GM19452 (cell line): ENCODE data around the gene ATCAY.
"Not testable (repeated sequence)": the region's sequence is repeated elsewhere in the genome, so short reads cannot be mapped to it uniquely, and the experiment has no call there.

ENCODE experiments used
- ATAC-seq: cut with Tn5 transposase; IDR thresholded peaks from one replicate; pipeline ENCODE4 v1.9.1; 2021; ENCODE audit not compliant: unreplicated experiment

Gene ATCAY

DNA sequence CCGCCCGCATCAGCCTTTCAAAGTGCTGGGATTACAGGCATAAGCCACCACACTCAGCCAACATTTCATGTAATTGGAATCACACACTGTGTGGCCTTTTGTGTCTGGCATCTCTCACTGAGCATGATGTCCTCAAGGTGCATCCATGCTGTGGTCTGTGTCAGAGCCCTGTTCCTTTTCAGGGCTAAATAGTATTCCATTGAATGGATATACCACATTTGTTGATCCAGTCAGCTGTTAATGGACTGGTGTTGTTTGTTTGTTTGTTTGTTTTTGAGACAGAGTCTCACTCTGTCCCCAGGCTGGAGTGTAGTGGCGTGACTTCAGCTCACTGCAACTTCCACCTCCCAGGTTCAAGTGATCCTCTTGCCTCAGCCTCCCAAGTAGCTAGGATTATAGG, 17.9 kb downstream of the ATCAY start:
- ATAC-seq = no peak

DNA sequence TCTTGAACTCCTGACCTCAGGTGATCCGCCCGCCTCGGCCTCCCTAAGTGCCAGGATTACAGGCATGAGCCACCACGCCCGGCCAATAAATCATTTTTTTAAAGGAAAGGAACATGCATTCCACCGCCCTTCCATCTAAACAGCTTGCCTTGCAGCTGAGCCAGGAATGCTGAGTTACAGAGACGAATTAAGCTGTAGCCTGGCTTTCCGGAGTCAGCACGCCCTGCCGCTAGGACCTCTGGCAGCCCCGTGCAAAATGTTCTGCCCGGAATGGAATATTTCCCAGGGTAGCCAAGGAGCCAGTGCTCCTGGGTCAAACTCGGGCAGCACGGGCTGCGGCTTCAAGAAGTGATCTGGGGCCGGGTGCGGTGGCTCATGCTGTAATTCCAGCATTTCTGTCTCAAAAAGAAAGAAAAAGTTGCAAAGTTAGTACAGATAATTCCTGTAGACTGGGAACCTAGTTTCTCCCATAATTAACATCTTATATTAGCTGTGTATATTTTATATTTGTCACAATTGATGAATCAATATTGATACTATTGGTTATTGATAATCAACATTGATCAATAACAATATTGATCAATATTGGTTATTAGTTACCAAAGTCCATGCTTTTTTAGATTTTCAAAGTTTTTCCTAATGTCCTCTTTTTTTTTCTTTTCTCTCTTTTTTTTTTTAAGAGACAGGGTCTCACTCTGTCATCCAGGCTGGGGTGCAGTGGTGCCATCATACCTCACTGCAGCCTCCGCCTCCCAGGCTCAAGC, 19.2 kb downstream of the ATCAY start:
- no peak for ATAC-seq

DNA sequence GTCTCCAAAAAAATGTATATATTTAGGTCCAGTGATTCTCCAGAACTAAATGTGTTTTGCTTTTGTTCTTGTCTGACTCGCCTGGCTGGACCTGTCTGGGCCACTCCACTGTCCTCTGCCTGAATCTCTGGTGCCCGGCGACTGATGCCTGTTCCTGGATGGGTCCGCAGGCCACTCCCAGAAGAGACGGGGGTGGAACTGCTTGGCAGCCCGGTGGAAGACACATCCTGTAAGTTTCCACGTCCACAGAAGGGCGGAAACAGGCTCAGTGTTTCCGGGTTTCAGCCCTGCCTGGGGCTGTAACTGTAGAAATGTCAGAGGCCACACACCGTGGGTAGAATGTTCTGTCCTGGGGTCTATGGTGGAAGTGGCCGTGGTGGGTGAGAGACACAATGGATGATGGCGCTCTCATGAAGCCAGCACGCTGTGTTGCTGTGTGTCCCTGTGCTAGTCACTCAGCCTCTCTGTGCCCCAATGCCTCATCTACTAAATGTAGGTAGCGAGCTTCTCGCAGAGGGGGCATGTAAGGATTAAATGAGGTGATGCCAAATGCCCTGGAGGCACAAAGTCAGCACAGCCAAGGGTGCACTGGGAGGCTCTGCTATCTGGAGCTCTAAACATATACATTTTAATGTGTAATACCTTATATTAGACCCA, 22.0 kb downstream of the ATCAY start:
- ATAC-seq = no peak

DNA sequence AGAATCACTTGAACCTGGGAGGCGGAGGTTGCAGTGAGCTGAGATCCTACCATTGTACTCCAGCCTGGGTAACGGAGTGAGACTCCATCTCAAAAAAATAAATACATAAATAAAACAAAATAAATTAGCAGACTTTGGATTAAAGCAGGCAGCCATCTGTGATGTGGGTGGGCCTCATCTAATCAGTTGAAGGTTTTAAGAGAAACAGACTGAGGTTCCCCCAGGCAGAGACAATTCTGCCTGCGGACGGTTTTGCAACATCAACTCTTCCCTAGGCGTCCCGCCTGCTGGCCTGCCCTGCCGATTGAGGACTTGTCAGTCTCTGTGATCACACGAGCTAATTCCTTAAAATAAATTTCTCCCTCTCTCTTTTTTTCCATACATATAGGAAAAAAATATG, 23.7 kb downstream of the ATCAY start:
- no peak for ATAC-seq

DNA sequence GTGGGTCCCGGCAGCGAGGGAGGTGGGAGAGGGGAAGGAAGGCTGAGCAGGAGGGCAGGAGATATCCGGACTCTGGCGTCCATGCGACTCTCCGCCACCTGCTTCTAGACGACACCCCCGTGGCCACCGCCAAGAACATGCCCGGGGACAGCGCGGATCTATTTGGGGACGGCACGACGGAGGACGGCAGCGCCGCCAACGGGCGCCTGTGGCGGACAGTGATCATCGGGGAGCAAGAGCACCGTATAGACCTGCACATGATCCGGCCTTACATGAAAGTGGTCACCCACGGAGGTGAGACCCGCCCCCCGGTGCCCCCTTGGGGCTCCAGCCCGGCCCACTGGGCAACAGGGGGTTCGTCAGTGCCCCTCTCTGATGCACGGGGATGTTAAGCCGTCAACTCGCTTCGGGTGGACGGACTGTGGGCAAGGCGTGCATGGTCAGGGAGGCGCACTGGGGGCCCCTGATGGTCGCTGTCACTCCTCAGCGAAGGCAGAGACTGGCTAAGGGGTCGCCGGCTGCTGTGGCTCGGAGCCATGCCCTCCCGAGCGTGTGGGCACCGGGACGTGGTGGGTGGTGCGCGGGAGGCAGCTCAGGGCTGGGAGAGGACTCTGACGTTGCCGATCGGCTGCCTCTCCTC, 27.3 kb downstream of the ATCAY start:
- no peak for ATAC-seq

DNA sequence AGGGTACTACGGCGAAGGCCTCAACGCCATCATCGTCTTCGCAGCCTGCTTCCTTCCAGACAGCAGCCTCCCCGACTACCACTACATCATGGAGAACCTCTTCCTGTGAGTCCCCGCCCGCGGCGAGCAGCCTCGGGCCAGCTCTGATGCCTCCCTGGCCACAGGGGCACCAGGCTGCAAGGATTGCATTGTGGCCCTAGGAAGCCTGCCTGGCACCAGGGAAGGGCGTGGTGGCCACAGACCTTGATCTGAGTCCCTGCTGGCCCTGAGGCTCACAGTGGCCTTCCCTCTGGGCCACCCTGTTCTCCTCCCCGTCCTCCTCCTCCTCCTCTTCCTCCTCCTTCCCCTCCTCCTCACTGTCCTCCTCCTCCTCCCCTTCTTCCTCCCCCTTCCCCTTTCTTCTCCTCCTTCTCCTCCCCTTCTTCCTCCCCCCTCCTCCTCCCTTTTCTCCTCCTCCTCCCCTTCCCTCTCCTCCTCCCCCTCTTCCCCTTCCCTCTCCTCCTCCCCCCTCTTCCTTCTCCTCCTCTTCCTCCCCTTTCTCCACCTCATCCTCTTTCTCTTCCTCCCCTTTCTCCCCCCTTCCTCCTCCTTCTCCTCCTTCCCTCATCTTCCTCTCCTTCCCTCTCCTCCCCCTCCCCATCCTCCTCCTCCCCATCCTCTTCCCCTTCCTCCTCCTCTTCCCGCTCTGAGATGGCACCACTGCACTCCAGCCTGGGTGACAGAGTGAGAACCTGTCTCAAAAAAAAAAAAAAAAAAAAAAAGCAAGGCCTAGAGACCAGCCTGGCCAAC, 28.0 kb downstream of the ATCAY start:
- ATAC-seq = no peak

DNA sequence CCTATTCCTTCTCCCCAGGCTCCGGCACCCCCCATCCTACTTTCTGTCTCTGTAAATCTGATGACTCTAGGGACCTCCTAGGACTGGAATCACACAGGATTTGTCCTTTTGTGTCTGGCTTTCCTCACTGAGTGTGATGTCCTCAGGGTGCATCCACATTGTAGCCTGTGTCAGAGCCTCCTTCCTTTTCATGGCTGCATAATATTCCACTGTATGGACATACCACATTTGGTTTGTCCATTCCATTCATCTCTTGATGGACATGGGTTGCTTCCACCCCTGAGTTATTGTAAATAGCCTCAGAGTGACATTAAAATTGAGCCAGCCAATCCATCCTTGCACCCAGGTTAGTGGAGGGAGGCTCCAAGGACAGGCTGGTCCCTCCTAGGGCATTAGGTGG, 29.6 kb downstream of the ATCAY start:
- ATAC-seq = no peak

DNA sequence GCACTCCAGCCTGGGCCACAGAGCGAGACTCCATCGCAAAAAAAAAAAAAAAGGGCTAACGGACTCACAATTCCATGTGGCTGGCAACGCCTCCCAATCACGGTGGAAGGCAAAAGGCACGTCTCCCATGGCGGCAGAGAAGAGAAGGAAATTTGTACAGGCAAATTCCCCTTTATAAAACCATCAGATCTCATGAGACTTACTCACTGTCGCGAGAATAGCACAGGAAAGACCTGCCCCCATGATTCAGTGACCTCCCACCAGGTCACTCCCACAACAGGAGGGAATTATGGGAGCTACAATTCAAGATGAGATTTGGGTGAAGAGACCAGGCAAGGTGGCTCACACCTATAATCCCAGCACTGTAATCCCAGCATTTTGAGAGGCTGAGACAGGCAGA, 33.7 kb downstream of the ATCAY start:
- ATAC-seq = no peak

DNA sequence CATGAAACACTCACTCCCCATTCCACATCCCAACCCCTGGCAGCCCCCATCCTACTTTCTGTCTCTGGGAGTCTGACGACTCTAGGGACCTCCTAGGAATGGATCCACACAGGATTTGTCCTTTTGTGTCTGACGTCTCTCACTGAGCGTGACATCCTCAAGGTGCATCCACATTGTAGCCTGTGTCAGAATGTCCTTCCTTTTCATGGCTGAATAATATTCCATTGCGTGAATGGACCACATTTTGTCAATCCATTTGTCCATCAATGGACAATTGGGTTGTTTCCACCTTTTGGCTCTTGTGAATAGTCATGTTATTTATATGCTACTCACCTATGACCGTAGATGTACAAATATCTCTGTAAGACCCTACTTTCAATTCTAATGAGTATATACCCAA, 35.5 kb downstream of the ATCAY start:
- ATAC-seq = no peak

DNA sequence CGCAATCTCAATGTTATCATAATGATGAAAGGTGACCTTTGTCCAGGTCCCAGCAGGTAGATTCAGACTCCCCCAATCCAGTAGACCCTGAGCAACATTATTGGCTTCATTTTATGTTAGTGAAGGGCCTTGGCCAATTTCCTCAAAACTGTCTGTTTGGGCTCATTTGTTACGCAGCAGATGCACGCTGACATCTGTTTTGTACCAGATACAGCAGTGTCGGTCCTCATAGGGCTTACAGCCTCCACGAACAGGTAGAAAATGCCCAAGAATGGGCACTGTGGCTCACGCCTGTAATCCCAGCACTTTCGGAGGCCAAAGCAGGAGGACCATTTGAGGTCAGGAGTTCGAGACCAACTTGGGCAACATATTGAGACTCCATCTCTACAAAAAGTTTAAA, 39.3 kb downstream of the ATCAY start:
- no peak for ATAC-seq

DNA sequence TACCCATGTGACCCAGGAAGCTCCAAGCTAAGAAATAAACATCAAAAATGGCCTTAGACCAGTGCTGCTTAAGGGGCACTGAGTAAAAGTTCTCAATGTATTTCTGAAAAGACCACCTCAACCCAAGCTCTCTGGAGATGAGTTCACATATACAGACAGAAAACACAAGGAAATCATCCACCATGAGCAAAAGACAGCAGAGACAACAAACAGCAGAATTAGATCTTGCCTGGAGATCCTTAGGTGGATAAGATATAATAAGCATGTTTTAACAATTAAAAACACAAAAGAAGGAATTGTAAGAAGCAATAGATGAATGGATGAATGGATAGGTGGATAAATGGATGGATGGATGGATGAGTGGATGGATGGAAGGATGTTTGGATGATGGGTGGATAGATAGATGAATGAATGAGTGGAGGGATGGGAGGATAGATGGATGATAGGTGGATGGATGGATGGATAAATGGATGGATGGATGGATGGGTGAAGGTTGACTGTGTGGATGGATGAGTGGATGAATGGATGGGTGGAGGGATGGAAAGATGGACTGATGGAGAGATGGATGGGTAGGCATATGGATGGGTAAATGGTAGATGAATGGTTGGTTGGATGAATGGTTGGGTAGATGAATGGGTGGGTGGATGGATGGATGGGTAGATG, 42.7 kb downstream of the ATCAY start:
- no peak for ATAC-seq

DNA sequence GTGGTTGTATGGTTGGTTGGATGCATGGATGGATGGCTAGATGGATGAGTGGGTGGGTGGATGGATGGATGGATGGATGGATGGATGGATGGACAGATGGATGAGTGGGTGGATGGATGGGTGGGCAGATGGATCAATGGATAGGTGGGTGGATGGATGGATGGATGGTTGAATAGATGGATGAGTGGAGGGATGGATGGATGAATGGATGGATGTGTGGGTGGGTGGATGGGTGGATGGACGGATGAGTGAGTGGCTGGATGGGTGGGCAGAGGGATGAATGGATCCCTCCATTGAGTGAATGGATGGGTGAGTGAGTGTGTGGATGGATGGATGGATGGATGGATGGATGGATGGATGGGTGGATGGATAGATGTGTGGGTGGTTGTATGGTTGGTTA, 43.4 kb downstream of the ATCAY start:
- ATAC-seq = no peak

DNA sequence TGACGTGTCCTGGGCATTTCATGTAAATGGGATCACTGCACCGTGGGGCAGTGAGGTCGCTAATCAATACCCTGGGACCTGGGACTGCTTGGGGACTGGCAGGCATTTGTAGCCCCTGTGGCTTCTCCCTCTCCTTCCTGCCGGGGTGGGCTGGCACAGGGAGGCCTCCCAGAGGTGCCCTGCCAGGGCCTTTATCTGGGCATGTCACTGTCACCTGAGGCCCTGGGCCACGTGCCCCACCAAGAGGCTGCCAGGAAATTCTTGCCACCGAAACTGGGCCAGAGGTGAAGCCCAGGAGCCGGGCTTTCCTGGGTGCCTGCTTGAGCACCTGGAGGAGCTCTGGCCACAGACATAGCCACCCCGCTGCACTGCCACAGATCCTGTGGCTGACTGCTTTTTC, 50.6 kb downstream of the ATCAY start:
- no peak for ATAC-seq

DNA sequence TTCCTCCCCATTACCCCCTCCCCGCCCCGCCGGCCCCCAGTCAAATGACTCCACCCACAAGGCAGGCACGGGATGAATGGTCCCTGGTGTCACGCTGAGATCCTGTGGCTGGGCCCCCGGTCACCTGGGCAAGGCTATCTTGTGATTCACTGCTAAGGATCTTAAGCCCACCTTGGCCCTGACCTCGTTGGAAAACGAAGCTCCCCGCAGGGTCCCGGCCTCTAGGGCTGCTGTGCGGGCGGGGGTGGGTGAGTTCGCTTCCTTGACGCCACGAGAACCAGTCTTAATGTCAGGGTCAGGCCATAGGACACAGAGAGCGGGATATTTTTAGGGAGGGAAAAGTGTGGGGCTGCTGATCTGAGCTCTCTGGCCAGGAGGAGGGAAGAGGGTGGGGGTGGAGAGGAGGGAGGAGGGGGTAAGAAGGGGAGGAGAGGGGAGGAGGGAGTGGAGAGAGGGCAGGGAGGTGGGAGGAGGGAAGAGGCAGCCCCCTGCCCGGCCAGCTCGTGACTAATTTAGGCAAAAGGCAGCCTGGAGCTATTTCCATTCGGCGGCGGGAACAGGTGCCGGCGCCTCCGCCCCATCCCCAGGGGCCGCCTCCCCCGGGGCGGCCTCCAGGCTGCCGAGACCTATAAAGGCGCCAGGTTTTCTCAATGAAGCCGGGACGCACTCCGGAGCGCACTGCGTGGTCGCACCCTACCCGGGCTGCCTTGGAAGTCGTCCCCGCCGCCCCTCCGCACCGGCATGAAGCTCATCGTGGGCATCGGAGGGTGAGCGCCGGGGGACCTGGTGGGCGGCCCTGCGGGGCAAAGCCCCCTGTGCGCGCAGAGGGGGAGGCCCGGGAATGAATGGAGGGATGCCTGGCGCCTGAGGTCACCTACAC, 52.7 kb downstream of the ATCAY start, which contains the start of gene NMRK2:
NMRK2 (plus strand) TSS at position 139 of the 880 bp plus-strand sequence; CDS start at position 742, 603 bp downstream.
- ATAC-seq = no peak

DNA sequence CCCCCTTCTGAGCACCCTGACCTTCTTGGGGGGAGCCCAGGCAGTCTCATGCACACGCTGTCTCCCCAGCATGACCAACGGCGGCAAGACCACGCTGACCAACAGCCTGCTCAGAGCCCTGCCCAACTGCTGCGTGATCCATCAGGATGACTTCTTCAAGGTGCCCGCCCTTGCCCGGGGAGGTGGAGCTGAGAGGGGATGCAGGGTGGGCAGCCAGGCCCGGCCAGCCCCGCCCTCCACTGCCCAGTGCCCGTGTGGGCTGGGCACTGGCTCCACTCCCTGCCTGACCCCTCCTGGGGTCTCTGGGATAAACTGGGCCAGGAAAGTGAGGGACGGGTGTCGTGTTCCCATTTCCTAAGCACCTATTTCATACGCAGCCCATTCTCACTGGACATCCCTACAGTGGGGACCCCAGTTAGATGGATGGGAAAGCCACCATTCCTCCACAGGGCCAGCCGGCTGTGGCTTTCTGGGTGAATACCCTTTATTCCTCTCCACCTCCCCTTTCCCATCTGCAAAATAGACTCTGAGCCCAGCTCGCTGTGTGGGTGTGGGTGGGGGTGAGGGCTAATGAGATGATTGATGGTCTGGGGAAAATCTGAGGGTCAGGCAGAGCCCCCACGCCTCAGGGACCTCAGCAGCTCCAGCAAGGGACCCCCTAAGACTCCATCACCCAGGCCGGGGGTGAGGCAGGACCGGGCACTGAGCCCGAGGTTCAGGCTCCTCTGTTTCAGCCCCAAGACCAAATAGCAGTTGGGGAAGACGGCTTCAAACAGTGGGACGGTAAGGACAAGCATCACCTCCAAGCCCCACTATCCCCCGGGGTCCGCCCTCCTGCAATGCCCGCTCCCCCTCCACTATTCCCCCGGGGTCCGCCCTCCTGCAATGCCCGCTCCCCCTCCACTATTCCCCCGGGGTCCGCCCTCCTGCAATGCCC, 56.3 kb downstream of the ATCAY start:
- no peak for ATAC-seq

DNA sequence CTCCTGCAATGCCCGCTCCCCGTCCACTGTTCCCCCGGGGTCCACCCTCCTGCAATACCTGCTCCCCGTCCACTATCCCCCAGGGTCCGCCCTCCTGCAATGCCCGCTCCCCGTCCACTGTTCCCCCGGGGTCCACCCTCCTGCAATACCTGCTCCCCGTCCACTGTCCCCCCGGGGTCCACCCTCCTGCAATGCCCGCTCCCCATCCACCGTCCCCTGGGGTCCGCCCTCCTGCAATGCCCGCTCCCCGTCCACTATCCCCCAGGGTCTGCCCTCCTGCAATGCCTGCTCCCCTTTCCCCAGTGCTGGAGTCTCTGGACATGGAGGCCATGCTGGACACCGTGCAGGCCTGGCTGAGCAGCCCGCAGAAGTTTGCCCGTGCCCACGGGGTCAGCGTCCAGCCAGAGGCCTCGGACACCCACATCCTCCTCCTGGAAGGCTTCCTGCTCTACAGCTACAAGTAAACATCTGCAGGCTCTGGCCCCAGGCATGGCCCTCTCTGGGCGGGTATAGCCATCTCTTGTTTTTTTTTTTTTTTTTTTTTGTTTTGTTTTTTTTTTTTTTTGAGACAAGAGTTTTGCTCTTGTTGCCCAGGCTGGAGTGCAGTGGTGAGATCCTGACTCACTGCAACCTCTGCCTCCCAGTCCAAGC, 57.9 kb downstream of the ATCAY start:
- not testable (repeated sequence) for ATAC-seq

DNA sequence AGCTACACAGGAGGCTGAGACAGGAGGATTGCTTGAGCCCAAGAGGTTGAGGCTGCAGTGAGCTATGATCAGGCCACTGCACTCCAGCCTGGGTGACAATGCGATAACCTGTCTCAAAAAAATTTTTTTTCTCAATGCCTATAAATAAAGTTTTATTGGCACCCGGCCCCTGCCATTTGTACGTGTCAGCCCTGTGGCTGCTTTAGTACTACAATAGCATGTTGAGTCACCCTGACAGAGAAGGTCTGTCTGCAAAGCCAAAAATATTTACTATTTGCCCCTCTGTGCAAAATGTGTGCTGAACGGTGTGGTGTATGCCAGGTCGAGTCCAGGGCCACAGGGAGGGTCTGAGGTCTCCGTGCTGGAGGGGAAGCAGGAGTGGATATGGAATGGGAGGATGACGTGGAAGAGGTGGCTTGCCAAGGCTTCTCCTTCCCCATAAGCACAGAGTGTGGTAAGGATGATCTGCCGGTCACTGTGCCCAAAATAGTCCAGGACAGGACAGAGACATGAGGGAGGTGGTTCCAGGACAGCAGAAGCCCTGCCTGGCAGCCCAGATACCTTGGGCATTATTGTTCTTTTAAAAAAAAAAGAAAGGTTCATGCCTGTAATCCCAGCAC, 62.4 kb downstream of the ATCAY start:
- no peak for ATAC-seq
